Activated CD4-positive, alpha-beta T cell treated with anti-CD3 and anti-CD28 coated beads, Interleukin-2, amount 50 U/mL, for 16 hours (primary cell): Measurements from ENCODE around the gene TRIM15.
"Not testable (repeated sequence)": the region's sequence is repeated elsewhere in the genome, so short reads cannot be mapped to it uniquely, and the experiment has no call there.

Experiments used
- DNase-seq: peaks from one replicate; pipeline ENCODE4 v3.0.0-alpha.2; 2020

The TRIM15 gene

GRCh38 chr6:30200551-30201281 is 37.4 kb downstream of the TRIM15 start:
- DNase-seq, result no peak

- DNase-seq, result no peak
Observed at GRCh38 chr6:30202366-30202765, 39.0 kb downstream of the TRIM15 start.

- DNase-seq, result no peak
Observed at GRCh38 chr6:30204116-30204515, 40.8 kb downstream of the TRIM15 start.

GRCh38 chr6:30206152-30206551 is 42.8 kb downstream of the TRIM15 start:
- DNase-seq, result no peak

- DNase-seq, result no peak
Observed at GRCh38 chr6:30206799-30207618, 43.7 kb downstream of the TRIM15 start.

- no peak for DNase-seq
Observed at GRCh38 chr6:30207619-30208295, 44.4 kb downstream of the TRIM15 start.

GRCh38 chr6:30211306-30211705 is 48.0 kb downstream of the TRIM15 start:
- no peak for DNase-seq

GRCh38 chr6:30211899-30212298 is 48.6 kb downstream of the TRIM15 start:
- DNase-seq, result no peak

GRCh38 chr6:30212865-30213666 is 49.7 kb downstream of the TRIM15 start, which contains the start of gene TRIM26:
TSS of gene TRIM26 (minus strand) at chr6:30213406. CDS start at chr6:30199103, 14,303 bp downstream.
- peak; percentile 99 for DNase-seq

GRCh38 chr6:30213667-30213956 is 50.3 kb downstream of the TRIM15 start:
- no peak for DNase-seq

- peak; percentile 80 for DNase-seq
Observed at GRCh38 chr6:30213957-30214656, 50.8 kb downstream of the TRIM15 start.

GRCh38 chr6:30214657-30214982 is 51.3 kb downstream of the TRIM15 start:
- DNase-seq, result no peak

- DNase-seq, result no peak
Observed at GRCh38 chr6:30216096-30216495, 52.8 kb downstream of the TRIM15 start.

GRCh38 chr6:30219244-30219643 is 55.9 kb downstream of the TRIM15 start:
- peak; percentile 54 for DNase-seq

GRCh38 chr6:30221395-30221794 is 58.0 kb downstream of the TRIM15 start:
- DNase-seq, result not testable (repeated sequence)

- not testable (repeated sequence) for DNase-seq
Observed at GRCh38 chr6:30221956-30222355, 58.6 kb downstream of the TRIM15 start.
